GM19238 (cell line): Measurements from ENCODE around the gene FBXO44.

Source experiments
- DNase-seq: peaks from one replicate; pipeline ENCODE4 v3.0.0; 2011; ENCODE audit warnings: low spot score; ENCODE audit not compliant: insufficient read length

Gene FBXO44

DNA sequence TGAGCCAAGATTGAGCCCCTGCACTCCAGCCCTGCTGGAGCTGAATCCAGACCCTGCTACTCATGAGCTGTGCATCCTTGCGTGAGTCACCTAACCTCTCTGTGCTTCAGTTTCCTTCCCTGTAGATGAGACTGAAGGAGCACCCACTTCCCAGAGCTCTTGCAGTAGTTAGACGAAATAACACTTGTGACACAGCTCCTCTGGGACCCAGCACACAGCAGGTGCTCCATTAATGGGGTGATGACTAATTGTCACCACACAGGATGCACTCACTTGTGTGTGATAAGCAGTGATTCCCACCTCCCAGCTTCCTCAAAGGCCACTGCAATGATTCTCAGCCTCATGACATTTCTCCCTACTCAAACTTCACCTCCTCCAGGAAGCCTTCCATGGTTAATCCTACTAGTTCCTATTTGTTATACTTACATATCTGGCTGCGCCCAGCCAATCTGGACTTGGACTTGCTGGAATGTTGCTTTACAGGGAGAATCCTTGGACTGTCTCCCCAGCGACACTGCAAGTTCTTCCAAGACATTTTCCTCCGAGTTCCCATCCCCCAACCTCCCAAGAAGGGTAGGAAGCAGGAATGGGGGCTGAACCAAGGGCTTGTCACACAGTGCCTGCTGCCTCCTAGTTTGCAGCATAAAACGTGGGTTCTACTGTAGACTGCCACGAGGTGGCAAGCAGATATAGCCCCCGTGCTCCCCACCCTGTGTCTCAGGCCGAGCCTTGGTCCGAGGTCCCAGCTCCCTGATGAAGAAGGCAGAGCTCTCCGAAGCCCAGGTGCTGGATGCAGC is 54.1 kb downstream of the FBXO44 start:
- no peak for DNase-seq

GRCh38 chr1:11711490-11711889 is 56.8 kb downstream of the FBXO44 start:
- DNase-seq, result no peak

GRCh38 chr1:11712285-11712684 is 57.6 kb downstream of the FBXO44 start:
- no peak for DNase-seq
